ENCODE results near the gene PDE8B.

DNA sequence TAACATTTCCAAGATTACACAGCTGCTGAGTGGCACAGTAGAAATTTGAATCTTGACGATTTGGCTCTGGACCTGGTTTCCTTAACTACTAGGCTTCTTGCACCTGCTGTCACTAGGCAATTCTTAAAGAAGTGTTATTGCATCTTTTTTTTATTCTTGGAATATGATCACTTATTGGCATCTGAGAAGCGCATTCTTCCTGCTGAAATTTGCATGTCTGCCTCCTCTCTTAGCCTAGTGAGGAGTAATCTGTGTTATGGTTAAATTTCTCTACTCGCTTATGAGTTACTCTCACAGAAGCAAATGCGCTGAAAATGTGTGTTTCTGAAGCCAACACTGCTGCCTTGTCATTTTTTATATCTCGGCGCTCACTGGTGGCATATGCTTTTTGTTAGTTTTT, 192.3 kb downstream of the PDE8B start:
- TF ChIP-seq, protein P1, sequence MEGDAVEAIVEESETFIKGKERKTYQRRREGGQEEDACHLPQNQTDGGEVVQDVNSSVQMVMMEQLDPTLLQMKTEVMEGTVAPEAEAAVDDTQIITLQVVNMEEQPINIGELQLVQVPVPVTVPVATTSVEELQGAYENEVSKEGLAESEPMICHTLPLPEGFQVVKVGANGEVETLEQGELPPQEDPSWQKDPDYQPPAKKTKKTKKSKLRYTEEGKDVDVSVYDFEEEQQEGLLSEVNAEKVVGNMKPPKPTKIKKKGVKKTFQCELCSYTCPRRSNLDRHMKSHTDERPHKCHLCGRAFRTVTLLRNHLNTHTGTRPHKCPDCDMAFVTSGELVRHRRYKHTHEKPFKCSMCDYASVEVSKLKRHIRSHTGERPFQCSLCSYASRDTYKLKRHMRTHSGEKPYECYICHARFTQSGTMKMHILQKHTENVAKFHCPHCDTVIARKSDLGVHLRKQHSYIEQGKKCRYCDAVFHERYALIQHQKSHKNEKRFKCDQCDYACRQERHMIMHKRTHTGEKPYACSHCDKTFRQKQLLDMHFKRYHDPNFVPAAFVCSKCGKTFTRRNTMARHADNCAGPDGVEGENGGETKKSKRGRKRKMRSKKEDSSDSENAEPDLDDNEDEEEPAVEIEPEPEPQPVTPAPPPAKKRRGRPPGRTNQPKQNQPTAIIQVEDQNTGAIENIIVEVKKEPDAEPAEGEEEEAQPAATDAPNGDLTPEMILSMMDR (IDR thresholded peaks at IDR 0.05) = no peak
- no peak for TF ChIP-seq POLR2A (IDR thresholded peaks at IDR 0.05)
